Panc1 (cell line): ENCODE results near the gene PLEKHH2.

Experiments
- CTCF ChIP-seq: fragments of 450-650 bp; IDR thresholded peaks from 2 replicates; pipeline ENCODE4 v1.5.1; 2017; ENCODE audit warnings: mild to moderate bottlenecking
- POLR2AphosphoS5 ChIP-seq: IDR thresholded peaks from 2 replicates; pipeline ENCODE4 v1.6.1; 2012; ENCODE audit warnings: mild to moderate bottlenecking, low read depth, low read length, moderate library complexity
- REST ChIP-seq, 2 experiments: IDR thresholded peaks; 2 replicates each; pipeline ENCODE4 v1.6.1; 2011 to 2012; ENCODE audit warnings: low read depth in 2 of 2, control low read depth in 1 of 2, low read length in 1 of 2, mild to moderate bottlenecking in 1 of 2, moderate library complexity in 1 of 2; ENCODE audit not compliant: insufficient read depth in 1 of 2

GRCh38 chr2:43715300-43716098 is 78.4 kb downstream of the PLEKHH2 start:
- TF ChIP-seq CTCF (no peak), REST (IDR thresholded peaks at IDR 0.05; ENCODE audit: insufficient read depth in 1 of 2, low read depth in 2 of 2, low read length in 1 of 2) (no peak), POLR2AphosphoS5 (no peak)
